Adipose tissue (tissue), 3 donors: ENCODE data around the gene CACFD1. TPM values are rescaled to one million over a fixed set of nuclear protein-coding genes. Genes with fewer than 3 reads are reported as not detected.

ENCODE experiments used
- H3K27ac ChIP-seq: one replicate; pipeline ENCODE4 v1.5.1; 2013; ENCODE audit warnings: low read depth, low read length
- WGBS, 3 donors: extraction: QIAGEN DNeasy Blood & Tissue Kit; methylation state at CpG; one replicate each; pipeline ENCODE4 v1.1.7; 2013; 5-methylcytosine and 5-hydroxymethylcytosine counted together
- polyA plus RNA-seq, 3 donors: library from polyadenylated mRNA; stranded (reverse); fragments of 200-250 nt; gene quantifications; one replicate each; pipeline ENCODE4 v1.2.3, GENCODE V29; 2013
- donor health status: healthy with polysubstance abuse.
- donor health status: Bipolar disorder and iron deficiency.
- donor health status: healthy.

CACFD1 gene
- polyA plus RNA-seq, 3 donors: 4.0 to 17.3 (median 8.5) TPM

DNA sequence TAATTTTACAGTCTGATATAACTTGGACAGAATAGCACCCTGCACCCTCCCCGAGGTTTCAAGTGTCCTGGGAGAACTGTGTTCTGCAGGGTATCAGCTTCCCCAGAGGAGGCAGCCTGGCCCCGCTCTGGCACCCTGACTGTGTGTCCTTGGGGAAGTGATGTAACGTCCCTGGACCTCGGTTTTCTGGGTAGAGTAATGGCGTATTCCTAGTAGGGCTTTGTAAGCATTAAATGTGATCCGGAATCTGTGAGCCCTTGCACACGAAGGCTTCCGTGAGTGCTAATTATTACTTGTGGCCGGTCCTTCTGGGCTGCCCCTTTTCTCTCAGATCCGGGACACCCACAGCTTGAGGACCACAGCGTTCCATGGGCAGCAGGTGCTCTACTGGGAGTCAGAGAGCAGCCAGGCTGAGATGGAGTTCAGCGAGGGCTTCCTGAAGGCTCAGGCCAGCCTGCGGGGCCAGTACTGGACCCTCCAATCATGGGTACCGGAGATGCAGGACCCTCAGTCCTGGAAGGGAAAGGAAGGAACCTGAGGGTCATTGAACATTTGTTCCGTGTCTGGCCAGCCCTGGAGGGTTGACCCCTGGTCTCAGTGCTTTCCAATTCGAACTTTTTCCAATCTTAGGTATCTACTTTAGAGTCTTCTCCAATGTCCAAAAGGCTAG, 1.0 kb upstream of the CACFD1 start:
- H3K27ac ChIP-seq: no peak overlapping the region
- 65 to 67% (median 67%) methylated on average over 16 of the region's 16 CpGs for WGBS, 3 donors

DNA sequence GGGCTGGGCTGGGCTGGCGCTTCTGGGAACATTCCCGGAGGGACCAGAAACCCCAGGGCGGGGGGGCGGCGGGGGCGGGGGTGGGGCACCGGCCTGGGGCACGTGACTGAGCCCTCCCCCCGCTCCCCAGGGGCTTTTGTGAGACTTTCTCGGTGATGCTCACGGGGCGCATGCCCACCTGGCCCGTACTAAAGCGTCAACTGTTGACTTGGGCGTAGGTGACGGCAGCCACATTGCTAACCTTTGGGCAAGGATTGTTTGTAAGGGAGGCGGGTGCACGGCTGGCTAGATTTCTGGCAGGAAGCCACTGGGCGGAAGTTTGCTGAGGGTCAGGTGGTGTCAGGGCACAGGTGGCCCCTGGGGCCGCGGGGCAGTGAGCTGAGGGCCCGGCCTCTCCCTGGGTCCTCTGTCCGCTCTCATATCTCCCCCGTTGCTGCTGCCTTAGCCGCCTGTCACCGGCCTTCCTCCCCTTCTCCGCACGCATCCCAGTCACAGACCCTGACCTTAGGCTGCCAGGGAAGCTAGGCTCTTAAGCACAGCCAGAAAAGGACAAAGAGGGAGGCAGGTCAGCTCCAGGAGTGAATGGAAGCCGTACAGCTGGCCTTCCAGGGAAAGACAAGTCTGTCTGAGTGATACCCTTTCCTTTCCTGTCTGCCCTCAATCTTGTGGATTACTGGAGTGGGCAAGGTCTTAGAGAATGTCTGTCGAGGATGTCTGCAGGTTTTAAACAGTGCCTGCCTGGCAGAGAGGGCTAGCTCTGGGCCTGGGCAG, 812 bp downstream of the CACFD1 start:
- 6 to 22% (median 18%) methylated on average over 21 to 29 of the region's 30 CpGs for WGBS, 3 donors

DNA sequence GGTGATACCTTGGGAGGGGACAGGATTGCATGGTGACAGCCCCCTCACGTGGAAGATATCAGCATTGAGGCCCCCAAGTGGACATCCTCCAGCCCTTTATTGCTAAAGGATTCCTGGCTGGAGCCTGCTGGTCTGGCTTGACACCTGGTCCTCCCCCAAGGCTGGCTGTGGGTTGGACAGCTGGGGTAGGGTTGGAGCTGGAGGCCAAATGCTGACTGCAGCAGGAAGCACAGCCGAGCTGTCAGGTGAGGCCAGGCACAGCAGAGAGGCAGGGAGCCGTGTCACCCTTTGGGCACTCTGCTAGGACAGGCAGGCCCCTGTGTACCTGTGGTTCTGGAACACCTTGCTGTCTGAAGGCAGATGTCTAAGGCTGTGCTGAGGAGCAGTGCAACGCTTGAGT, 2.2 kb downstream of the CACFD1 start:
- 62 to 85% (median 75%) methylated on average over 4 of the region's 4 CpGs for WGBS, 3 donors
- no peak overlapping the region for H3K27ac ChIP-seq

More for the DNA sequence above, 812 bp downstream of the CACFD1 start:
- H3K27ac ChIP-seq: no peak overlapping the region

DNA sequence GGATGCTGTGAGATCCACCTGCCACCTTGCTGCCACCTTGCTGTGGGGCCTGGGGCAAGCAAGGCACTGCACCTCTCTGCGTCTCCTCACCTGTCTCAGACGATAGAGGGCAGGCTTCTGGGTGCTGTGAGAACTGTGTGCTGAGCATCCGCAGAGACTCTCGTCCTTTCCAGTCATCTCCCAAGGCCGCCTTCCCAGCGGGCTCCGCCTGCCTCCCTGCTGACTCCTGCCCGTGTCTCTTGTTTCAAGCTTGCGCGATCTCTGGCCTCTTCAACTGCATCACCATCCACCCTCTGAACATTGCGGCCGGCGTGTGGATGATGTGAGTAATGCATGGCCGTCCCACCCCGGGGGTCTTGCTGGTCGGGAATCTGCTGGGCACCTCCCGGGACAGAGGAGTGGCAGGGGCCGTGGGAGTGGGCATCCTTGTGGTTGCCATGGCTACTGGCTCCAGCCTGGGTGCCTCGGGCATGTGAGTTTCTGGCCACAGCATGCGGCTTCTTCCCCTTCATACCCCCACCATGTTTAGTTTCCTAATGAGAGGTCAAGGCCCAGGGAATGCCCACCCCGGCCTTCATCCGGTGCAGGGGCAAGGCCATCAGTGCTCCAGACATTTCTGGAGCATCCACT, 3.6 kb downstream of the CACFD1 start:
- H3K27ac ChIP-seq: no peak overlapping the region
- WGBS, 3 donors: 86 to 92% (median 92%) methylated on average over 22 of the region's 22 CpGs

DNA sequence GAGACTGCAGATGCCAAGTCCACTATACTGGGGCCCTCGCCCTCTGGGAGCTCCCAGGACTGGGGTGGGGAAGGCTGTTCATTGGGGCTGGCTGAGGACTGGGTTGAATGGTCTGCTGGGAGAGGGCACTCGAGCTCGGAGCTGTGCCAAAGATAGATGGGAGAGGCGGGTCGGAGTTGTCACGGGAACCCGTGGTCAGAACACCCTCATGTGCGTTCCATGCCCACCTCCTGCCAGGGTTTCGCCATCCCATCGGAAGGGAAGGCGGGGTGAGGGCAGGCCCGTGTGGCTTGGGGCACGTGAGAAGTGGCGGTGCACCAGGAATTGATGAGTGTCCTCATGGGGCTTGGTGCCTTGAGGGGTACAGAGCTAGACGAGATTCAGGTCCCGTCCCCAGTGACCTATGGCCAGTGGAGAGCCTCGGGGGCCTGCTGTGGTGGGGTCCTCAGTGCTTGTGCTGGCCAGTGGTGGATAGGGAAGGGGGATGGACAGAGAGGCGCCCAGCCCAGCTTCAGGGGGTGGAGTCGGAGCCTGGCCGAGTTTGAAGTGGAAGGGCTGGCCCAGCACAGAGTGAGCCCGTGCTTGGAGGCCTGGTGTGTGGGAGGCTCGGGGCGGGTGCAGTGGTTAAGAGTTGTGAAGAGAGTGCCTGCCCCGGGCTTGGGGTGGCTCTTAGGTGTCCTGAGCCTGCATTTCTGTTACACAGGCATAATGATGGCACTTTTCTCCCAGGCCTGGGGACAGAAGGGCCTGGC, 4.3 kb downstream of the CACFD1 start:
- H3K27ac ChIP-seq: no peak overlapping the region
- 72 to 84% (median 74%) methylated on average over 24 of the region's 24 CpGs for WGBS, 3 donors

DNA sequence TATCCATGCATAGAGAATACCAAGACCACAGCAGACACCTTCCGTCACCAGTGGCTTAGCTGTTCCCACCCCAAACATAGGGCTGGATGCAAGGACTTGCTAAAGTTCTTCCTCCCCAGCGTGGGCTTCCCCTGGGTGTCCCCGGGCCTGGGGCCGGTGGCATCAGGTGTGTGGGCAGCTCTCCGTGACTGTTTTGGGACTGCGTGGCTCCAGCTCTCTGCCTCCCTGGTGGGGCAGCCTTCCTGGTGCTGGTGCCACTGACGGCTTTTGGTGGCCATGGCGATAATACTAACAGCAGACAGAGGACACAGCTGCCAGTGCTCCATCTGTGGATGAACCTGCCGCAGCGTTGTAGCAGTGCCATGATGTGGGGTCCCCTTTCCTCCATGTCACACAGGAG, 4.9 kb downstream of the CACFD1 start:
- no peak overlapping the region for H3K27ac ChIP-seq
- WGBS, 3 donors: 92 to 93% (median 93%) methylated on average over 10 of the region's 10 CpGs

DNA sequence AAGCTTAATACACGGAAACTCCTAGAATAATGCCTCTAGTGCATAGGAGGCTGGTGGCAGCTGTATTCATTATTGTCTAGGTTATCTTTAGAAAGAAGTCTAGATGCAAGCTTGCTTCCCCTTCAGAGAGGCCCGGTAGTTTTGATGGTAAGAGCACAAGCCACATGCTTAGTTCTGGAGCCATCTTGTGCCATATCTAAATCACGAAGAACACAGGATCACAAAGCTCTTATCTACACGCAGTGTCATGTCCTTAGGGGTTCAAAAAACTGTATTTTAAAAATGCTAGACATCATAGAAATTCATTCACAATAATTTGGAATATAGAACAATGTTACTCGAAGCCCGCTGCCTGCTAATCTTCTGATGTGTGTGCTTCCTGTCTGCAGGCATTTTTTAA, 6.2 kb downstream of the CACFD1 start:
- H3K27ac ChIP-seq: no peak overlapping the region
- 77 to 79% (median 79%) methylated on average over 6 of the region's 6 CpGs for WGBS, 3 donors

DNA sequence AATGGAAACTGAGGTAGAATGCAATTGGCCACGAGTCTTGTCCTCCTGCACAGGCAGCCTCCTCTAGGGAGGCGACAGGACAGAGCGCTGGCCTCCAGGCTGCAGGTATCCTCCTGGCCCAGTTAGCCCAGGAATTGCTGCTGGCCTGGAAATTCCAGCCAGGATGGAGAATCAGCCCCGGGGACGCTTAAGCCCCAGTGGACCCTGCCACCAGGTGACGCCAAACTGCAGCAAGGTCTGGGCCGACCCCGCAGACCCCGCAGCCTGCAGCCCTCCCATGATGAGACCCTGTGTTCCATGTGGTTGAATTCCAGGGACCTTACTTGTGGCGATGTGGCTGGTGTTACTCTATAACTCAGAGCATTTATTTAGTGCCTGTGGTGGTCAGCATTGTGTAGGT, 7.3 kb downstream of the CACFD1 start:
- WGBS, 3 donors: 83 to 89% (median 89%) methylated on average over 10 of the region's 10 CpGs
- no peak overlapping the region for H3K27ac ChIP-seq

DNA sequence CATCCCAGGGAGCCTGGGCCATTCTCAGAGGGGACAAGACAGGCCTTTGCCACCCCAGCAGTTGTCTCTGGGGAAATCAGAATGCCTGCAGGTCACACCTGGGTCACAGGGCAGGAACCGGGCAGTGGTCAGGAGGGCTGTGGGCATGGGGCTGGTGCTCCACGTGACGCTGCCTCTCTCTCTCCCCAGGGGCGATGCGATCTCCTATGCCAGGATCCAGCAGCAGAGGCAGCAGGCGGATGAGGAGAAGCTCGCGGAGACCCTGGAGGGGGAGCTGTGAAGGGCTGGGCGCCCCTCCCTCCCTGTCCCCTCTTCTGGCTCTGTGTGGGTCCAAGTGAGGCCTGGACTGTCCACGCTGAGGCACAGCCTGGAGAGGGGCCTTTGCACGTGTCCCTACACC, 8.6 kb downstream of the CACFD1 start:
- H3K27ac ChIP-seq: no peak overlapping the region
- 85 to 92% (median 92%) methylated on average over 10 to 11 of the region's 11 CpGs for WGBS, 3 donors

DNA sequence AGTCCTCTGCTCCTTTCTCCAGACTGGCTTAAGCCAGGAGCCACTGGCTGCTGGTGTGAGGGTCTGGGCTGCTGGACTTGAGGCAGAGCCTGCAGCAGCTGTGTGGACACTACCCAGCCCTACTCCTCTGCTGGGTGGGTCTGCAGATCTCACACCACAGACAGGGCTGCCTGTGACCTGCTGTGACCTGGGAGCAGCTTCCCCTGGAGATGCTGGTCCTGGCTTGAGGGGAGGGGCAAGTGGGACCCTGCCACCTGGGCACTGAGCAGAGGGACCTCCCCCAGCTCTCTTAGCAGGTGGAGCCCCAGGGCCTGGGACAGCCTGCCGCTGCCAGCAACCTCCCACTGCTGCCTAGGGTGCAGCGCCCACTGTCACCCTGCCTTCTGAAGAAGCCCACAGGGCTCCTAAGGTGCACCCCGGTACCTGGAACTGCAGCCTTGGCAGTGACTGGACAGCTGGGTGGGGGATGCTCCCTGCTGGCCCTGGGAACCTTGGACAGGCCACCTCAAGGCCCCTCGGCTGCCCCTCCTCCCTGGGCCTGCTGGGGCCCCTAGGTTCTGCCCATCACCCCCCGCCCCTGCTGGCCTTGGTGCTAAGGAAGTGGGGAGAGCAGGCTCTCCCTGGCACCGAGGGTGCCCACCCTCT, 9.1 kb downstream of the CACFD1 start:
- WGBS, 3 donors: 88 to 93% (median 92%) methylated on average over 5 to 6 of the region's 6 CpGs
- no peak overlapping the region for H3K27ac ChIP-seq

DNA sequence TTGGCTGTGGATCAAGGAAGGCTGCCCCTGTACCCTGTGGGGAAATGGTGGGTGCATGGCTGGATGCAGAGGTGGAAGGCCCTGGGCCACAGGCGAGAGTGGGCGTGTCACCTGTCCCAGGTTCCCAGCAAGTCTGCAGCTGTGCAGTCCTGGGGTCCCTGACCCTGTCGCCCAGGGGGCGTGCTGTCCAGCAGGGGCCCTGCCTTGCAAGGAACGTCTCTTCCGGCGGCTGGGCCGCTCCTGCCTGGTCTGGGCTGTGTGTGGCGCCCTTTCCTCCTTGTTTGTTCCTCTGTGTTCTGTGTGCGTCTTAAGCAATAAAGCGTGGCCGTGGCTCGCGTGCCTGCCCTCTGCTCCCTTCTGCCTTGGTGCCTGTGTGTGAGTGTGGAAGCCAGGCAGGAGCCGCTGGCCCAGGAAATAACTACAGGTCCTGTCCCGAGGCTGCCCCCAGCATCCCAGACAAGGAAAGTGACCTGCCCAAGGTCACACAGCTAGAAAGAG, 10.7 kb downstream of the CACFD1 start:
- 63 to 87% (median 81%) methylated on average over 16 of the region's 16 CpGs for WGBS, 3 donors
- H3K27ac ChIP-seq: no peak overlapping the region

DNA sequence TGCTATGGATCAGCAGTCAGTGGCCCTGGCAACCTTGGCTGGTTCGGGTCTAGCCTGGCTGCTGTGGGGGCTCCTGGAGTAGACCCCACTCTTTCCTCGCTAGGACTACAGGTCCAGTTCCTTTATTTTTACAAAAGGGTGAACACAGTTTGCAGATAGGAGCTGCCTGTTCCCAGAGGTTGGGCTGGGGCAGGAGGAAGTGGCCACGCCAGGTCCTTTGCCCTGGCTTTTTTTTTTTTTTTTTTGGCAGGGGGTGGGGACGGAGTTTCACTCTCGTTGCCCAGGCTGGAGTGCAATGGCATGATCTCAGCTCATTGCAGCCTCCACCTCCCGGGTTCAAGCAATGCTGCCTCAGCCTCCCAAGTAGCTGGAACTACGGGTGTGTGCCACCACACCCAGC, 11.2 kb downstream of the CACFD1 start:
- H3K27ac ChIP-seq: no peak overlapping the region
- WGBS, 3 donors: 65 to 77% (median 70%) methylated on average over 7 of the region's 7 CpGs

DNA sequence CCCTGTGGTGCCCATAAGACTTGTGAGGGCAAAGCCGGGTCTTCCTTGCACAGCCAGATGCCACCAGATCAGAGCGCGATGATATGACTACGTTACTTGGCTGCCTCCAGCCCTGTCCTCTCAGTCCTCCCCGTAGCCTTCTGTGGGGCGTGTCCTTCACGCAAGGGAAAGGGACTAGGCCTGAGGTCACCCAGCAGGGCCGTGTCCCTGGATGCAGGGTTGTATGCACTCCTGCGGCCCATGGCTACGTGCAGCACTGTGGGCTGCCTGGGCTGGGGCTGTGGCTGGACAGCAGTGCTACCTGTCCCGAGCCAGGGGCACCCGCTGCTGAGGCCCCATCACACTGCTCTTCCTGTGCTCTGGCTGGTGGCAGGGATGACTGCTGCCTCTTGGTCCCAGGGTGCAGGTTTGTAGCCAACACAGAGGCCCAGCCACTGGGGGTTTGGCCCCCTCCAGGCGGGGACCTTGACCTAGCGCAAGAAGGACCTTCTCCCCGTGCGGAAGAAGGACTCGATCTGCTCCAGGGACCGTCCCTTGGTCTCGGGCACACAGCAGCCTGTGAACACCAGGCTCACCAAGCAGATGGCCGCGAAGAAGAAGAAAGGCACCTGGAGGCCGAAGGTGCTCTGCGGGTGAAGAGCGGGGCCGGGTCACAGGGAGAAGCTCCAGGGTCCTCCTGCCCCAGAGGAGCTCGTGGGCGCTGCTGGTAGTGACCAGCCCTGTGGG, 11.9 kb downstream of the CACFD1 start:
- no peak overlapping the region for H3K27ac ChIP-seq
- 61 to 83% (median 83%) methylated on average over 27 of the region's 27 CpGs for WGBS, 3 donors

DNA sequence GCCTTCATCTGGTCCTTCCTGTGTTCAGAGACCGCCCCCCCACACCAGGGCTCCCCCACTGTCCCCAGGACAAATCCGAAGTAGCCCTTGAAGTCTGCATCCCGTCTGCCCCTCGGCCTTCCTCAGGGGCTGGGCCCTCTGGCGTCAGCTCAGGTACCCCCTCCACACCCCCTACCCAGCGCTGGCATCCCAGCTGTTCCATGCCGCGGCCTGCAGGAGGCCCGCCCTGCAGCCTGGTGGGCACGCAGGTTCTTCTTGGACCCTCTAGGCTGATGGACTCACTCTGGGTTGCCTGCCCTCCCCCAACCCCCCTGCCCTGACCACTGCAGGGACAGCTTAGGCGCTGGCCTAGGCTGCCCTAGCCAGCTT, 12.5 kb downstream of the CACFD1 start:
- WGBS, 3 donors: 59 to 85% (median 81%) methylated on average over 9 to 11 of the region's 11 CpGs
- no peak overlapping the region for H3K27ac ChIP-seq

DNA sequence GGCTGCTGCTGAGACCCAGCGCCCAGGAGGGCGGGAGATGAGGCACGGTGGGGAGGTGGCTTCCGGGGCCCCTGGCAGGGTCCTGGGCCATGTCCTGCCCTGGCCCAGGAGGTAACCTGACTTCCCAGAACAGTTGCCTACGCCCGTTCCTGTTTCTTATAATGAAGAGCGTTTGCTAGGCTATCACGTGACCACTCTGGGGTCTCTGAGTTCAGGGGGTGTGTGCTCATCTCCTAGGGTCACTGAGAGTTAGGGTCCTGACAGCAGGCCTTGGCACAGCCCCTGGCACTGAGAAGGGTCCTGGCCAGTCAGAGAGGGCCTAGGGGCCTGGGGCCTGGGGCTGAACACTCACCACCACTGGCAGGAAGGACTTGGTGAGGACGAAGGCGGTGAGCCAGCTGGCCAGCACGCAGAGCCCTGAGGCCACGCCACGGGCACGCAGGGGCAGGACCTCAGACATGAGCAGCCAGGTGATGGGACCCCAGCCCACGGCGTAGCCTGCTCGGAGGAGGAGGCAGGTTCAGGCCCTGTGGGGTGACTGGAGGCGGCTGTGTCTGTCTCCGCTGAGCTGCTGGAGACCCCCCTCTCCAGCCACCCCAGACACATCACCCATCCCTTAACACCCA, 13.1 kb downstream of the CACFD1 start:
- H3K27ac ChIP-seq: no peak overlapping the region
- WGBS, 3 donors: 70 to 74% (median 73%) methylated on average over 19 of the region's 19 CpGs

DNA sequence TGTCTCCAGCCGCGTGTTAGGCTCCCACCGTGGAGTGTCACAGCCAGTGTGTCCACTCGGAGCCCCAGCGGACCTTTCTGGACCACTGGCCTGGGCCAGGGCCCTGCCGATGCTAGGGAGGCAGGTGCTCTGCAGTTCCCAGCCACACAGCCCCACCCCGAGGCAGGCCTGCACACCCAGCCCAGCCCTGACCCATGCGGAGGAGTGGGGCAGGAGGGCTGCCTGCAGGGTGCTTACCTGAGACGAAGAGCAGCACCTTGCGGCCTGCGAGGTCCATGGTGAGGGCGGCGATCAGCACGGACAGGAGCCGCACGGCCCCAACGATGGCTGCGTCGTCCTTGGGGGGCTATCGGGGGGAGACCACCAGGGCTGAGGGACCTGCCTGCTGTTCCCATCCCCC, 14.0 kb downstream of the CACFD1 start:
- no peak overlapping the region for H3K27ac ChIP-seq
- 82 to 85% (median 83%) methylated on average over 20 of the region's 20 CpGs for WGBS, 3 donors

DNA sequence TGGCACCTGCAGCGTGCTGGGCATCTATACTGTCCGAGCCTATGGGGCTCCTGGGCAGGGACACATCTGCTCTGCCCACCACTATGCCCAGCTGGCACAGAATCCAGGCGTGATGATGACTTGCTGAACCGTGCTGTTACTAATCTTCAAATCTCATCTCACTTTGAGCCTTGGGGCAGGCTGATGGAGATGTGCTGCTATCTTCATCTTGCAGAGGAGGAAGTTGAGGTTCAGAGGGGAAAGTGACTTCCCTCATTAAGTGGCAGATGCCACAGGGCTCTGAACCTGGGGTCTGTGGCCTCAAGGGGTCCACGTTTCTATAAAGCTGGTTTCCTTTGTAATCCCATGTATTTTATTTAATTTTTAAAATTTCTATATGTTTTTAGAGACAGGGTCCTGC, 14.4 kb downstream of the CACFD1 start:
- no peak overlapping the region for H3K27ac ChIP-seq
- WGBS, 3 donors: 53 to 68% (median 56%) methylated on average over 5 of the region's 5 CpGs
